HCT116 (cell line): ENCODE measurements around the gene DOK7.

ENCODE experiments used
- CTCF ChIP-seq, 3 experiments: fragments of 200-600 bp in 1 of 3; sonication (generic) in 1 of 3; IDR thresholded peaks in 2 of 3; conservative IDR thresholded peaks in 1 of 3; 2 replicates each; pipeline ENCODE4 v1.5.1; 2012 to 2017; ENCODE audit warnings: low read depth in 2 of 3, low read length in 2 of 3, antibody characterized with exemption in 1 of 3, borderline replicate concordance in 1 of 3, control low read depth in 1 of 3, mild to moderate bottlenecking in 1 of 3, mixed read lengths in 1 of 3, mixed run types in 1 of 3, moderate library complexity in 1 of 3; ENCODE audit not compliant: insufficient read depth in 1 of 3
- EGR1 ChIP-seq: IDR thresholded peaks from 2 replicates; pipeline ENCODE4 v1.6.1; 2012; ENCODE audit warnings: low read depth
- EZH2phosphoT487 ChIP-seq: fragments of 200-600 bp; IDR thresholded peaks from 2 replicates; pipeline ENCODE4 v1.6.1; 2018; ENCODE audit warnings: antibody characterized with exemption, borderline replicate concordance
- JUND ChIP-seq: IDR thresholded peaks from 2 replicates; pipeline ENCODE4 v1.6.1; 2012
- MAX ChIP-seq: IDR thresholded peaks from 2 replicates; pipeline ENCODE4 v1.6.1; 2012
- POLR2A ChIP-seq: IDR thresholded peaks from 2 replicates; pipeline ENCODE4 v1.7.0; 2011; ENCODE audit warnings: borderline replicate concordance; ENCODE audit not compliant: insufficient read depth, insufficient read length; ENCODE audit errors: extremely low read depth
- POLR2AphosphoS5 ChIP-seq: IDR thresholded peaks from 2 replicates; pipeline ENCODE4 v1.6.1; 2011; ENCODE audit warnings: mild to moderate bottlenecking, low read depth, low read length, moderate library complexity
- RAD21 ChIP-seq: IDR thresholded peaks from 2 replicates; pipeline ENCODE4 v1.6.1; 2012; ENCODE audit warnings: low read depth, mild to moderate bottlenecking
- REST ChIP-seq: IDR thresholded peaks from 2 replicates; pipeline ENCODE4 v1.6.1; 2012; ENCODE audit warnings: low read depth
- SP1 ChIP-seq: IDR thresholded peaks from 2 replicates; pipeline ENCODE4 v1.6.1; 2012; ENCODE audit warnings: low read depth
- SRF ChIP-seq: IDR thresholded peaks from 2 replicates; pipeline ENCODE4 v1.6.1; 2012; ENCODE audit warnings: low read depth
- TCF7L2 ChIP-seq: IDR thresholded peaks from 2 replicates; pipeline ENCODE4 v1.7.0; 2011; ENCODE audit warnings: borderline replicate concordance, inconsistent platforms; ENCODE audit not compliant: insufficient read depth, insufficient read length; ENCODE audit errors: extremely low read depth
- ZBTB33 ChIP-seq: IDR thresholded peaks from 2 replicates; pipeline ENCODE4 v1.6.1; 2011; ENCODE audit warnings: mild to moderate bottlenecking, low read length, moderate library complexity; ENCODE audit not compliant: insufficient replicate concordance; ENCODE audit errors: extremely low read depth
- ZNF274 ChIP-seq: fragments of 200-500 bp; sonication (Bioruptor generic); IDR thresholded peaks from 2 replicates; pipeline ENCODE4 v1.6.1; 2014; ENCODE audit warnings: mild to moderate bottlenecking, low read depth, low read length, inconsistent platforms

GRCh38 chr4:3492741-3493719 lies 29.9 kb downstream of the DOK7 start:
- TF ChIP-seq CTCF (IDR thresholded peaks at IDR 0.05 in 2 of 3, conservative IDR thresholded peaks at IDR 0.05 in 1 of 3; ENCODE audit: borderline replicate concordance in 1 of 3, insufficient read depth in 1 of 3, low read depth in 2 of 3, low read length in 2 of 3), result no peak
- TF ChIP-seq TCF7L2, result no peak
- TF ChIP-seq EZH2phosphoT487, result no peak
- TF ChIP-seq REST, result no peak
- no peak for TF ChIP-seq ZBTB33
- no peak for TF ChIP-seq ZNF274
- no peak for TF ChIP-seq POLR2A
- no peak for TF ChIP-seq JUND
- TF ChIP-seq EGR1, result no peak
- TF ChIP-seq POLR2AphosphoS5, result no peak
- TF ChIP-seq SRF, result no peak
- no peak for TF ChIP-seq RAD21
- TF ChIP-seq SP1, result no peak
- TF ChIP-seq MAX, result no peak
